Right lobe of liver (tissue), 6 donors: ENCODE measurements around the gene DPF1. TPM values are rescaled to one million over a fixed set of nuclear protein-coding genes. Genes with fewer than 3 reads are reported as not detected.

ENCODE experiments used
- ATAC-seq, 4 donors: fragments of 200-7000 bp; cut with Tn5 transposase; one replicate each; pipeline ENCODE4 v1.9.1; 2020; ENCODE audit warnings: mild to moderate bottlenecking in 4 of 4, moderate library complexity in 4 of 4
- DNase-seq, 3 donors: peaks; one replicate each; pipeline ENCODE4 v3.0.0-alpha.2; 2020
- H3K27ac ChIP-seq, 3 donors: fragments of 200-600 bp; one replicate each; pipeline ENCODE4 v1.8.0; 2022
- H3K27me3 ChIP-seq, 2 donors: fragments of 200-600 bp; one replicate each; pipeline ENCODE4 v1.8.0; 2022
- H3K36me3 ChIP-seq, 4 donors: fragments of 200-600 bp; sonication (generic) in 1 of 4; one replicate each; pipeline versions ENCODE4 v1.5.1 to v1.8.0; 2017 to 2022; ENCODE audit warnings: control low read depth in 1 of 4
- H3K4me1 ChIP-seq, 4 donors: fragments of 200-600 bp; sonication (generic) in 1 of 4; one replicate each; pipeline versions ENCODE4 v1.5.1 to v1.8.0; 2017 to 2022; ENCODE audit warnings: control low read depth in 1 of 4
- H3K4me3 ChIP-seq, 3 donors: fragments of 200-600 bp; one replicate each; pipeline ENCODE4 v1.8.0; 2022
- H3K9me3 ChIP-seq, 4 donors: fragments of 200-600 bp; sonication (generic) in 1 of 4; one replicate each; pipeline versions ENCODE4 v1.5.1 to v1.8.0; 2017 to 2022; ENCODE audit warnings: control low read depth in 1 of 4
- POLR2A ChIP-seq: fragments of 450-650 bp; IDR thresholded peaks from one replicate; pipeline ENCODE4 v1.6.1; 2017; ENCODE audit warnings: antibody characterized with exemption, mild to moderate bottlenecking
- WGBS: methylation state at CpG from one replicate; pipeline ENCODE4 v1.1.6; 2018; ENCODE audit warnings: low coverage, low lambda C conversion rate; ENCODE audit not compliant: insufficient coverage; ENCODE audit errors: missing lambda C conversion rate; 5-methylcytosine and 5-hydroxymethylcytosine counted together
- intact Hi-C, 2 donors: fragments of 100-400 bp; cut with DNase I; formaldehyde crosslinking; loops; one replicate each; pipeline versions ENCODE4 v1.11.2 to v1.14.1; 2022
- total RNA-seq, 6 experiments: library from RNA; depleted of rRNA in 2 of 6; stranded (reverse); fragments of >200 nt in 2 of 6; fragmentation: NEBNext Ultra II Directional in 3 of 6; extraction: Animal tissue kit (Norgen Biotek cat#: 25700) in 3 of 6; gene quantifications; one replicate each; pipeline versions ENCODE4 v1.1.0 to v1.2.4, GENCODE V29; 2016 to 2023
- TF ChIP-seq, protein P1 (sequence below), 4 donors: fragments of 200-600 bp in 3 of 4; fragments of 450-650 bp in 1 of 4; IDR thresholded peaks; one replicate each; pipeline versions ENCODE4 v1.5.1 to v1.8.0; 2016 to 2022; ENCODE audit warnings: antibody characterized with exemption in 4 of 4, mild to moderate bottlenecking in 2 of 4
- donor health status: DM: no; HTN: yes; CAD: no.
- donor health status: DM: no; HTN: no; CAD: no.
- donor health status: DM: no; HTN: no; CAD: no.
- donor health status: DM: no; HTN: yes; CAD: no.
- donor health status: DM: no; HTN: yes; CAD: no.

The DPF1 gene
- total RNA-seq, 6 experiments from 2014 or later = not detected

- intact Hi-C loops = no loop called here
- Histone ChIP-seq H3K27ac (no peak overlapping the region), H3K4me3 (no peak overlapping the region), H3K4me1 (no peaks in the 10 kb centered on the region), H3K36me3 (peaks cover 0 to 6% (median 0%) of the 10 kb centered on the region in 4 donors), H3K27me3 (no peaks in the 10 kb centered on the region), H3K9me3 (no peaks in the 10 kb centered on the region)
- DNase-seq = no peak
- TF ChIP-seq POLR2A = no peak
- TF ChIP-seq, protein P1, sequence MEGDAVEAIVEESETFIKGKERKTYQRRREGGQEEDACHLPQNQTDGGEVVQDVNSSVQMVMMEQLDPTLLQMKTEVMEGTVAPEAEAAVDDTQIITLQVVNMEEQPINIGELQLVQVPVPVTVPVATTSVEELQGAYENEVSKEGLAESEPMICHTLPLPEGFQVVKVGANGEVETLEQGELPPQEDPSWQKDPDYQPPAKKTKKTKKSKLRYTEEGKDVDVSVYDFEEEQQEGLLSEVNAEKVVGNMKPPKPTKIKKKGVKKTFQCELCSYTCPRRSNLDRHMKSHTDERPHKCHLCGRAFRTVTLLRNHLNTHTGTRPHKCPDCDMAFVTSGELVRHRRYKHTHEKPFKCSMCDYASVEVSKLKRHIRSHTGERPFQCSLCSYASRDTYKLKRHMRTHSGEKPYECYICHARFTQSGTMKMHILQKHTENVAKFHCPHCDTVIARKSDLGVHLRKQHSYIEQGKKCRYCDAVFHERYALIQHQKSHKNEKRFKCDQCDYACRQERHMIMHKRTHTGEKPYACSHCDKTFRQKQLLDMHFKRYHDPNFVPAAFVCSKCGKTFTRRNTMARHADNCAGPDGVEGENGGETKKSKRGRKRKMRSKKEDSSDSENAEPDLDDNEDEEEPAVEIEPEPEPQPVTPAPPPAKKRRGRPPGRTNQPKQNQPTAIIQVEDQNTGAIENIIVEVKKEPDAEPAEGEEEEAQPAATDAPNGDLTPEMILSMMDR (IDR thresholded peaks at IDR 0.05) = no peak
- ATAC-seq = no peak
- WGBS = 98% methylated on average over 8 of the region's 36 CpGs
Observed at GRCh38 chr19:38206006-38206745, 17.8 kb downstream of the DPF1 start.

- ATAC-seq = no peak
- Histone ChIP-seq H3K4me3 (no peak overlapping the region), H3K36me3 (peaks cover 0 to 6% (median 0%) of the 10 kb centered on the region in 4 donors), H3K9me3 (no peaks in the 10 kb centered on the region), H3K4me1 (no peaks in the 10 kb centered on the region), H3K27ac (no peak overlapping the region), H3K27me3 (no peaks in the 10 kb centered on the region)
- no peak for DNase-seq
- no peak for TF ChIP-seq POLR2A
- TF ChIP-seq, protein P1 (IDR thresholded peaks at IDR 0.05) = no peak
- 100% methylated on average over 7 of the region's 8 CpGs for WGBS
- intact Hi-C loops = no loop called here
Observed at GRCh38 chr19:38204728-38205127, 19.3 kb downstream of the DPF1 start.

- no peak for TF ChIP-seq POLR2A
- TF ChIP-seq, protein P1 (IDR thresholded peaks at IDR 0.05) = no peak
- no peaks in the 10 kb centered on the region for H3K9me3 ChIP-seq
- 96% methylated on average over 4 of the region's 8 CpGs for WGBS
- no peak for DNase-seq
- intact Hi-C loops = no loop called here
- H3K4me1 ChIP-seq = no peaks in the 10 kb centered on the region
- peaks cover 0 to 6% (median 0%) of the 10 kb centered on the region in 4 donors for H3K36me3 ChIP-seq
- H3K27ac ChIP-seq = no peak overlapping the region
- H3K27me3 ChIP-seq = no peaks in the 10 kb centered on the region
- ATAC-seq = peak in 1 of 4 donors; percentile 15
- H3K4me3 ChIP-seq = no peak overlapping the region
Observed at GRCh38 chr19:38204096-38204495, 19.9 kb downstream of the DPF1 start.

GRCh38 chr19:38203197-38203596, 20.8 kb downstream of the DPF1 start:
- Histone ChIP-seq H3K4me3 (no peak overlapping the region), H3K9me3 (no peaks in the 10 kb centered on the region), H3K27ac (no peak overlapping the region), H3K36me3 (peaks cover 0 to 6% (median 0%) of the 10 kb centered on the region in 4 donors), H3K4me1 (no peaks in the 10 kb centered on the region), H3K27me3 (no peaks in the 10 kb centered on the region)
- TF ChIP-seq POLR2A = no peak
- TF ChIP-seq, protein P1 (IDR thresholded peaks at IDR 0.05) = no peak
- no CpG with 5 or more reads among the region's 13 CpGs for WGBS
- no peak for DNase-seq
- intact Hi-C loops = no loop called here
- no peak for ATAC-seq
